ENCODE data around the gene NACC2.
A peak's percentile ranks its signal among the peaks of the same experiment; 100 is the strongest.
"Not testable (repeated sequence)": the region's sequence is repeated elsewhere in the genome, so short reads cannot be mapped to it uniquely, and the experiment has no call there.

NACC2 gene

DNA sequence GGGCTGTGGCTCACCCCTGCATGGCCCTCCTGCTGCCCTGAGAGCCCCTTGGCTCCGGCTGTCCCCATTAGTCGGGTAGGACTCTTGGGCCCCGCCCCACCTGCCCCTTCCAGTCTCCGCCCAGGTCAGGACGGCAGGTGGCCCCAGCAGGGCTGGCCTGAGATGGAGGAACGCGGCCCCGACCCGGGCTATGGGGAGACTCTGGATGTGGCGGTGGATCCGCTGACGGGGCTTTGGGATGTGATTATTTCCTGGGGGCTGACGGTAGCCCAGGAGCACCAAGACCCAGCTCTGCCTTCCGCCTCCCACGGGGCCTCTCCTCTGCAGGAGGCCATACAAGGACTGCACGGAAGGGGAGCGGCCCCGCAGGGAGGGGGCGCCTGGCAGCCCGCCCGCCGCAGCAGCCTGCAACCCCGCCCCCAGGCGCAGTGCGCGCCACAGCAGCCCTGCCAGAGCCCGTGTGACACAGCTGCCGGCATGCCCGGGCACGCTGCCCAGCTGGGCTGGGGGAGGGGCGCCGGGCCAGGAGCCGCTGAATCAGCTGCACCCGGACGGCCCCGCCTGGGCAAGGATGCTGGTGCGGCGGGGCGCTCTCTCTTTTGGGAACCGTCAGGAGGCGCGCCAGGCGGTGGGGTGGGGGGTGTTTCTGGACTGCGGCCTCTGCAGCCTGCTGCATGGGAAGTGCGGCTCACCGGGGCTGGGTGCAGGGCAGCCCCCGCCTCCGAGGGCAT lies 14.4 kb upstream of the NACC2 start:
- peak; percentile 94 for DNase-seq

DNA sequence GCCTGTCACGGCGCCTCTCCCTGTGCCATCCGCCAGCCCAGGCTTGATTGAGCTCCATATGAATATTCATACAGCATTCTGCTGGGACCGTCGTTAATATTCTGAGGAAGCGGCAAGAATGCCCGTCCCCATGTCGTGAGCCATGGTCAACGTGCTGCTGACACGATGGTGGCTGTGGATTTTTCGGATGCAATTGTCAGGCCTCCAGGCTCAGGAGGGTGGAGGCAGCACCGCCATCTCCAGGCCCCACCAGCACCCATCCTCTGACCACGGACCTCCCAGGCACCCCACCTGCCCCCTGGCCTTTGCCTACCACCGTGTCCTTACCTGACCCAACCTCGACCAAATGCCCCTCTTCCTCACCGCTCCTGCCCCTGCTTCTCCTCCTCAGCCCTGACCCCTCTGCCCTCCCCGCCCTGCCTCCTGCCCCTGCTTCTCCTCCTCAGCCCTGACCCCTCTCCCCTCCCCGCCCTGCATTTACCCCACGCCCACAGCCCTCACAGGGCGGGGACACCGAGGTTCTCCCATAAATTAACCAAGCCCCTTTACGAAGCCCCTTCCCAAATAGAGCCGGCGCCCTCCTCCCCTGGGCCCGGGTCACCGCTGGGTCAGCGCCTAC lies 13.7 kb upstream of the NACC2 start:
- DNase-seq: no peak

DNA sequence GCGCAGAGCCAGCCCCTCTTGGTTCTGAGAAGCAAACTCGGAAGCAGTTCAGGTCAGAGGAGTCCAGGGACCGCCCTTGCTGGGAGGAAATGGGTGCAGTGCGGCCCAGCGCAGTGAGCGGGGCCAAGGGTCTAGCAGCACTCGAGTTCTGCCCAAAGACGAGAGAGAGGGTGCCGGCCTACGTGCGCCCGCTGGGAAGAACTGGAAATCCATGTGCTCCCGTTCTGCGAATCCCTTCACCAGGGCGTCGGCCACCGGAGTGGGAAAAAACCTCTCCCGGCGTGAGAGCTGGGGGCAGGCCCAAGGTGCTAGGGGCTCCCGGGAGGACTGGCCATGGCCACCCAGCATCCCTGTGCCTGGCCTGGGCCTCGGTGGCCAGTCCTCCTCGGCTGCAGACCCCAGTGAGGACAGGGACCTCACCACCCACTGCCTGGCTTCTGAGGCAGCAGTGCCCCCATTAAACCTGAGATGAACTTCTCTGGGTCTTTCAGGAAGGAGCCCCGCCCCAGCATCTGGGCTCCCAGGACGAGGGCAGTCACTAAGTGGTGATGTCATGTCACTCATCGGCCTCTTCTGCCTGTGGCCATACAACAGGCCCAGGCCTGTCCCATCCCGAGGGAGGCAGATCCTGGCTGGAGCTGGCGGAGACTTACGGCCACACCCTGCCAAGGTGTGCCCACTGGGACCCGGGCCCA lies 13.0 kb upstream of the NACC2 start:
- peak; percentile 81 for DNase-seq

DNA sequence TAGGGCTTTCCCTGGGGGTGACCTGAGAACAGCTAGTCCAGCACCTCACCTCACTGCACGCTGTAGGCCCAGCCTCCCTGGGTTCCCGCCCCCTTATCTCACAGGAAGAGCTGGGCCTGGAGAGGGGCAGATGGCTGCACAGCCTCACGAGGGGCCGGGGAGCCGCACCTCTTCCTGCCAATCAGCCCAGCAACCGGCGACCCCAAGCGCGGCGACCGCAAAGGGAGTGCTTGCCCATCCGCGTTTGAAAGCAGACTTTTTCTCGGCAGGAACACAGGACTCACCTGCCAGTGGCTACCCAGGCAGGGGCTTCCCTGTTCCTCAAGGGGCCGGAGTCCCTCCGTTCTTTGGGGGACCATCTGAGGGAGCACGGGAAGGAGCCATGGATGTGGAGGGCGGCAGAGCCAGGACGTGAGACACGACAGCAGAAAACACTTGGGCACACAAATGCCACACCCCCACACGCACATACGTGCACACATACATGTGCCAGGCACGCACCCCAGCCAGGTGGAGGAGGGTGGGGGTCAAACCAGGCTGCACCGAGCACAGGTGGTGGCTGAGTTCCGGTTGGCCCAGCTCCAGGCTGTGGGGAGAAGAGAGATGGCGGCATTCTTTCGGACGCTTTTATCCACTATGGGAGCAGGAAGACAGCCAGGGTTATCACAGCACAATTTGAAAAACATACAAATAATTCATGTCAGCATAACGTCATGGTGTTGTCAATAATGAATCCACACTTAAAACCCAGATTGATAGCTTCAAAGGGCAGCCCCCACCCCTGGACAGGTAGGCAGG lies 12.3 kb upstream of the NACC2 start:
- DNase-seq: no peak

DNA sequence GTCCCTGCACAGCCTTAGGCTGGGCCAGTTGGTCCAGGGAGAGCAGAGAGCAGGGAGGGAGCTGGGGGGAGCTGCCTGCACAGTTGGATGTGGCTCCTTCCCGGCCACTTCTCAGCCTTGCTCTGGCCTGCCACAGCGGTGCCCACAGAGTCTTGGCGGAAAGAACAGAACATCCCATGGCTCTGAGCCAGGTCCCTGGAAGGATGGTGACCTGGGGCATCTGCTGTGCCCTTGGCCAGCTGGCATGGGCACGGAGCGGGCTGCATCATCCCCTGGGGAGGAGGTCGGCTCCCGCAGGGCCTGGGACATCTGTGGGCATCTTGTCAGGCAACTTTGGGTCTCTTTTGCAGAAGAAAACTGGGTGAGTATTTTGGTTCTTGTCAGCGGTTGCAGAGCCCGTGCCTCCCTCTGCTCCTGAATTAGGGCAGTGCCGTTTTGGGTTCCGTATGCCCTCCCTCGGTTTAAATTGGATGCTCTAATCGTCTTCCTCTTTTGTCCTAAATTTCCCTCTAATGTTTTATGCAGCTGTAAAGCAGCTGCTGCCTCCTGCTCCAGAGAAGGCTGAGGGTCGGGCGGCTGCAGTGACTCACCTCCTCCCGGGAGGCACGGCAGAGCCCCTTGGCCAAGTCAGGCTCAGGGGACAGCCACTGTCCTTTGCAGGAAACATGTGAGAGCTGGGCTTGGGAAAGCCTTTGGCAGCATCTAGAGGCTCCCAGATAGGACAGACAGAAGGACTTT lies 10.5 kb upstream of the NACC2 start:
- no peak for DNase-seq

DNA sequence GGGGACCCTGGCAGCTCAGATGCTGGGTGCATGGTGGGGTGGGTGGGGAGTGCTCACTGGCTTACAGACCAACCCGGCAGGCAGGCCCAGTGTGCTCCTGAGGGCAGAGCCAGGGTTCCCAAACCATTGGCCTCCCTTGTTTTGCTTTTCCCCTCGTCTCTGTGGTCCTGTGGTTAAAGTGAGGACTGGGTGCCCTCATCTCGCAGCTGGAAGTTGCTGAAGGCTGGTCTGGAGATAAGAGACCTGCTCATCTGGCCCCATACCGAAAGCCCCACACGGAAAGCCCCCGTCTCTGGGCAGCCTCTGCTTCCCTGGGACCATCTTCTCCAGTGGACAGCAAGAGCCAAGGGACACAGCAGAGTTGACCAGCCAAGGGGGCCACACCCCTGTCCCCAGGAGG lies 9.8 kb upstream of the NACC2 start:
- no peak for DNase-seq

DNA sequence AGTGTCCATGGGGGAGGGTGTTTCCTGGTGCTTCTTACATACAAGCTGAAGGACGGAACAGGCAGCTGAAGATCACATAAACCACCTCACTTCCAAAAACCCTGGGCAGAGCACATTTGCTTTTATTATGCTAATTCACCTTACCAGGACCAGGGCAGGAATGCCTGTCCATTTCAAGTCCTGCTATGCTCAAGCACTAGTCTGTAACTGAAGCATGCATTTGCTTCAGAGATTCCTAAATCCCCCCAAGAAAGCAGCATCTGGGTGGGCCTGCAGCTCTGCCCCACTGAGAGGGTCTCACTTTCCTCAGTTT lies 9.4 kb upstream of the NACC2 start:
- DNase-seq: no peak

DNA sequence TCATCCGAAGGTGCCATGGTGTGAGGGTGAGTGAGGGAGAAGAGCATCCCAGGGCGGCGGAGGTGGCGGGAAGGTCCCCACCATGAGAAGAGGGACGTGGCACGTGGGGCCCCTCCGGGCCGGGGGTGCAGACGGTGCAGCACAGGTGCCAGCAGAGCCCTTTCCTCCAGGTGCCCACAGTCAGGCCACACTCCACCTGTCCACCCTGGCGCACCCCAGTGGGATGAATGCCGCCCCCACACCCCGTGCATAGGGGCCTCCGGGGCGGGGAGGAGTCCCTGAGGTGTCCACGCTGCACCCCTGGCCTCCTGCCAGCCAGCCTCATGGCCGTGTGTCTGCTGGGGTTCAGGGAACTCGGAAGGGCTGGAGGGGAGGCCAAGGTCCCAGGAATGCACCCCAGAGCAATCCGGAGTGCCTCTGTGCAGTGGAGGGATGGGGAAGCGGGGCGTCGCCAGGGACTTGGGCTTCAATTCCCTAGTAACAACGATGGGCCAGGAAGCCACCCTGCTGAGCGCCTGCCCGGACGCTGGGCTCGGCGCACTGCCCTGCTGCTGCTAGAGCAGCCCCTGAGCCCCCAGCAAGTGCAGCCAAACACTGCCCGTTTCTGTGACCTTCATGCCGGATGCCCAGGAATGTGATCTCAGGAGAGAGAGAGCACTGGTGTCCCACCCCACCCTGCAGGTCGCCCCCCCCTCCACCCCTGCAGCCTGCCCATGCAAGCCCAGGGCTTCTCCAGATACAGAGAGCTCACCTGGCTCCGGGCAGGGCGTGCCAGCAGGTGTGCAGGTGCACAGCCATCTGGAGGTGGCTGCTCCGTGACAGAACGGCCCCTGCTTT lies 8.8 kb upstream of the NACC2 start:
- DNase-seq: no peak

DNA sequence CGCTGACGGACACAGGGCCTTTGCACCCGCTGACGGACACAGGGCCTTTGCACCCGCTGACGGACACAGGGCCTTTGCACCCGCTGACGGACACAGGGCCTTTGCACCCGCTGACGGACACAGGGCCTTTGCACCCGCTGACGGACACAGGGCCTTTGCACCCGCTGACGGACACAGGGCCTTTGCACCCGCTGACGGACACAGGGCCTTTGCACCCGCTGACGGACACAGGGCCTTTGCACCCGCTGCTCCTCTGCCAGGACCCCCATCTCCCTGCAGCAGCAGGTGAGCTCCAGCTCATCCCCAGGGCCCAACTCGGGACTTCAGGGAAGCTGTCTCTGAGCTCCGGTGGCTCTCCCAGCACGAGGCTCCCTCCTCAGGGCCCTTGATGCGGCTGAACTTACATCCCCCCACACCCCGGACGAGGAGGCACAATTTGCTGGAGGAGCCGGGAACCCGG lies 6.6 kb upstream of the NACC2 start:
- DNase-seq: not testable (repeated sequence)

DNA sequence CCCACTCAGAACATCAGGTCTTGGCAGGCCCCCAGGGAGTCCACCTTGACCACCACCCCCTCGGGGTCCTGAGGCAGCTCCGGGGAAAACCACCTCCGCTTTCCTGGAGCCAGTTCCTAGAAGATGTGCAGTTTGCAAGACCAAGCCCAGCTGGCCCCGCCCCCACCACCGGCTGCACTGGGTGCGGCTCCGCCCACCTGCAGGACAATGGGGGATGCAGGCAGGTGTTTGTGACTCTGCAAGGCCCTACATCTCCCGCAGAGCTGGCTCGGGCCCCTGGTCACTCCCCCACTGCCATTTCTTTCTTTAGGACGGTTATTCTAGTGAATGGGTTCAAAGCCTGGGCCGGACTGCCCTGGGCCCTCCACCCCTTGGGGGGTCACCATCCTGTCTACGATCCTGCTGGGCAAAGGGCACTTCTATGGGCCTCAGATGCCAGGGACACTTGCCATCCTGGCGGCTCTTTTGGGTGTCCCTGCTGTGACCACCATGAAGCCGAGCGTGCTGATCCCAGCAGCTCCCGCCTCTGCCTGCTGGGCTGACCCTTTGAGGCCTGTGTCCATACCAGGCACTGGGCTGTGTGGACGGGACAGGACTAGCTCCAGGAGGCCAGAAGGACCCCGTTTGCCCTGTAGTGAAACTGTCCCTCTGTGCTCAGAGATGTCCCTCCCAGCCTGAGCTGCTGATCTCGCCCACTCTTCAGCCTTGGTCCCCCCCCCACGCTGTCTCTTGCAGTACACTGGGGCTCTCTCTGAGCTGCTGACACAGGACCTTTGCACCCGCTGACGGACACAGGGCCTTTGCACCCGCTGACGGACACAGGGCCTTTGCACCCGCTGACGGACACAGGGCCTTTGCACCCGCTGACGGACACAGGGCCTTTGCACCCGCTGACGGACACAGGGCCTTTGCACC lies 5.9 kb upstream of the NACC2 start:
- no peak for DNase-seq

DNA sequence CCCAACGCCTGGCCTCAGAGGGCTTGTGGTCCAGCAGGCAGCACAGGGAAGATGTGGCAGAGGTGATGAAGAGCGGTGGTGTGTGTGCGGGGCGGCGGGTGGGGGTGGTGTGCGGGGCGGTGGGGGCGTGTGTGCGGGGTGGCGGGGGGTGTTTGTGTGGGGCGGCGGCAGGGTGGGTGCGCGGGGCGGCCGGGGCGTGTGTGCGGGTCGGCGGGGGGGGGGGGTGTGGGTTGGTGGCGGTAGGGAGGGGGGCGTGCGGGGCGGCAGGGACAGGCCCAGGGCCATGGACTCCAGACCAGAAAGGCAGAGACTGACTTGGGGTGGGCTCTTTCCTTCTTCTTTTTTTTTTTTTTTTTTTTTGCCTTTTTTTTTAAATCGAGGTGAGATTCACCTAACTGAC lies 4.5 kb upstream of the NACC2 start:
- DNase-seq: no peak

DNA sequence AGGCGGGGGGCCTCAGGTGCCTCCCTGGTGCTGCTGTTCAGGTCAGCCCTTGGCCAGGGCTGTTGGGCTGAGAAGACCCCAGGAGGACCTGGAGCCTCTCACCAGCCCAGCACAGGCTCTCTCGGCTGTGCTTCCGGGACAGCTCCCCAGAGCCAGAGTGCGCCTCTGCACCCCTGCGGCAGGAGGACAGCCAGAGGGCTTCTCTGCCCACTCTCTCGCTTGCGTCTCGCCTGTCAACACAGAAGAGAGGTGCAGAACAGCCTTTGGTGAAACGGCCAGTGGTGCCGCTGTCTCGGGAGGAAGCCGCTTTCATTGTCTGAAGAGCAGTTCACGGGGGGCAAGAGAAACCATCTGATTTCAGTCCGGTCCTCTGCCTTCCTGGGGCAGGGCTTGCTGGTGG lies 3.8 kb upstream of the NACC2 start:
- DNase-seq: no peak

DNA sequence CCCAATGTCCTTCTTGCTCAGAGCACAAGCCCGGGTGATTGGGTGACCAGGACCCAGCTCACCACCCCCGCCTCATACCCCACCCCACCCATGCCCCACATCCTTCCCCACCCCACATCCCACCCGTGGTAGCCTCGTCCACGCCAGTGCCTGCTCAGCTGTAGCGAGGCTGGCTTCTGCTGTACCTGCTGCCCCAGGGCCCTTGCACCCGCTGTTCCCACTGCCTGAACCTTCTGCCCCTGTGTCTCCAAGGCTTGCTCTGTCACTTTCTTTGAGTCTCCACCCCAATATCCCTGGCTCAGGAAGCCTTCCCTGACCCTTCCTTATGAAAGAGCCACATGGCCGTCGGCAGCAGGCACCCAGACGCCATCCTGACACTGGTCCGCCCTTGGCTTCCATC lies 3.1 kb upstream of the NACC2 start:
- no peak for DNase-seq

DNA sequence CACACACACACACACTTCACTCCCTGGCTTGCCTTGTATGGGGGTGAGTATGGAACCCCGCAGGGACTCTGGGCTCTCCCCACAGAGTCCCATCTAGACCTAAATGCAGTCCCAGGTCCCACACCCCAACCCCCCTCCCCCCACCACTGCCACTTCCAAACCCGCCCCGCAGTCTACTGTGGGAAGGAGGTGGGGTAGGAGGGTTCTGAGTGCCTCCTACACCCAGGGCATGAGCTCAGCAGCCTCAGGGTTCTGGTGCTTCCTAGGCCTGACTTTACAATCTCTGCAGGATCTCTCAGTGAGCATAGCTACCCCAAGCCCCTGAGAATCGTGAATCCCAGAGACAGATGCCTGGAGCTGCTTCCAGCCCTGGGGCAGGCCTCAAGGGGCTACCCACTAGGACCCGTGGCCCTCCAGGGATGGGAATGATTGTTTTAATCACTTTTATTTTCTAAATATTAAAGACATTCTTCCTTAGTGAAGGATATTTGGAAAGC lies 1.5 kb upstream of the NACC2 start:
- no peak for DNase-seq

DNA sequence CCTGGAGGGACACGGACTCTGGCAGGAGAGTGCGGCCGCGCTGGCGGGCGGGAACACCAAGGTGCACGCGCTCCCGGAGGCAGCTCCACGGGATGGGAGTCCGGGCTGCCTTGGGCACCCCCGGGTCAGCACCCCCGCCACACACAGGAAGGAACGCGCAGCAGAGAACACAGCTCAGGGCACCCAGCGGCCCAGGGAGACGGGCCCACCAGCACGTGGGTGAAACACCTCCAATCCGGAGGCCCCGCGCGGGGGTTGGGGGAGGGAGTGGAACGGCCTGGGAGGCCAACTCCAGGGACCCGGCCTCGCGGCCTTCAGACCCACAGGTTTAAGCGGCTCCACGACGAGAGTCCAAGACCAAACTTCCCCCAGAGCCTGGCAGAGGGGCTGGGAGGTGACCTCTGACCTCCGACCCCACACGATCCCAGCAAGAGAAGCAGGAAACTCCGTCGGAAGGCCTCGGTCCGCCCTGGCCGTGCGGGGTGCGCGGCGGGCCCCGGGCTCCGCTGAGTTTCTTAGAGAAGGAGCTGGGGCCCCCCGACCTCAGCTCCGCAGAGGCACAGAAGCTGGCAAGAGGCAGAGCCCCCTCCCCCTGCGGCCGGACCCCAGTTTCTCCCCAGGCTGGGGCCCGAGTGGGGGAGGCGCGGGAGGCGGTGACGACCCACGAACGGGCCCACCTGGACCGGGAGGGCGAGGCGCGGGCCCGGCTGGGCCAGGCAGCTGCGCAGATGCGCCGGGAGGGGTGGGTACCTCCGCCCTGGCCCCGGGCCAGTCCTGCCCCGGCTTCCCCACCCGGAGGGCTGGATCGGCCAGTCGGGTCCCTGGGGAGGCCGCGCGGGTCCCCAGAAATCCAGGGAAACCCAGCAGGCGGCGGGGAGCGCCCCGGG lies 851 bp downstream of the NACC2 start:
- no peak for DNase-seq

DNA sequence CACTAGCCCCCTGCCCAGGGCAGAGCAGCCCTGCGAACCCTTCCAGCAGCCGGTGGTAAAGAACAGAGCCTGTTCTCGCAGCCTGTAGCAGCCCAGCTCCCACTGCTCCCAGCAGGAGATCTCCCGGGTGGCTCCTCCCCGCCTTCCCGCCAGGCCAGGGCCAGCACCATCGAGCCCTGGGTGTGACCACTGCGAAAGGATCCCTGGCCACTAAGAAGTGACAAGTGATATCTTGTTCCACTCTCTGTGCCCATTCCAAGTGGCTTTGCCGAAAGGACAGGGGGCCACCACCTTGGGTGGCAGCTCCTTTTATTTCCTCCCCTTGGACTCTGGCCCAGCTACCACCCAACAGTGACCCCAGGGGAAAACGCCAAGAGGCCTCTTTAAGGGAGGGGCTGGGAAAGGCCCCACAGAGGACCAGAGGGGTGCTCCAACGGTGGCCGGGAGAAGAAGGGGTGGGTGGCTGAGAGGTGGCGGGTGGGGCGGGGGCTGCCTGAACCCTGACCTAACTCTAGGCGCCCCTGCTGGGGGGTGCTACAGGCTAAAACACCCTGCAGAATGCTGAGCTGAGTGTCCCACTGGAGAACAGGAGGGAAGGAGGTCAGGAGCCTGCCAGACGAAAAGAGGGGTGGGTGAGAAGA lies 1.6 kb downstream of the NACC2 start:
- no peak for DNase-seq

DNA sequence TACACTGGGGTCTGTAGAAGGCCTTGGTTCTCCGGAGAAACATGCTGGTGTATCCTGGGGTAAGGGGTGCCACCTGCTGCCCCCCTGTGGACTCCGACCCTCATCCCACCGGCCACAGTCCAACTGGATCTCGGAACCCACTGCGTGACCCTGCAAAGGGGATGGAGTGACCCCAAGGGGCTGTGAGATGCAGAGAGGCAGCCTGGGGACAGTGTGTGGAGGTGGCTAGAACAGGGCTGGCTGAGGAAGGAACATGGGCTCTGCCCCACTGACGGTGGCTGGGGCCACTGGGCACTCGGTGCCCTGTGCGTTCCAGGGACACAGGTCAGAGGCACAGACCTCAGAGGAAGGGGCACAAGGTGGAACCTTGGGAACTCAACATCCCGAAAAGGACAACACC lies 2.3 kb downstream of the NACC2 start:
- DNase-seq: no peak

DNA sequence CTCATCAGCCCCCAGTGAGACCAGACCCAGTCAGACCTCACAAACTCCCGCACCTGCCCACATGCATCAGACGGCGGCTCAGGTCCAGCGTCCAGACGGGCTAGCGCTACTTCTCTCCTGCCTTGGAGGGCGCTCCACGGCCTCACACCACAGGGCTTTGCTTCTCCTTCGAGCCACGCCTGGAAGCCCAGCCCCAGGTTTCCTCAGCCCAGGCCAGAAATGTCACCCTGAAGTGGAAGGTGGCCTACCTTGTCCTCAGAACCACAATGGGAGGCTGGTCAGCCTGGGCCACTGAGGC lies 2.8 kb downstream of the NACC2 start:
- DNase-seq: no peak

Data from NCI-H1694 (cell line).